HG02840 (cell line): ENCODE data around the gene LARGE1.

ENCODE experiments used
- ATAC-seq: cut with Tn5 transposase; IDR thresholded peaks from one replicate; pipeline ENCODE4 v1.9.1; 2021; ENCODE audit warnings: mild to moderate bottlenecking, moderate library complexity, moderate number of reproducible peaks; ENCODE audit not compliant: unreplicated experiment, low FRiP score

Gene LARGE1

GRCh38 chr22:33302549-33302948 lies 617.7 kb downstream of the LARGE1 start:
- ATAC-seq = no peak

DNA sequence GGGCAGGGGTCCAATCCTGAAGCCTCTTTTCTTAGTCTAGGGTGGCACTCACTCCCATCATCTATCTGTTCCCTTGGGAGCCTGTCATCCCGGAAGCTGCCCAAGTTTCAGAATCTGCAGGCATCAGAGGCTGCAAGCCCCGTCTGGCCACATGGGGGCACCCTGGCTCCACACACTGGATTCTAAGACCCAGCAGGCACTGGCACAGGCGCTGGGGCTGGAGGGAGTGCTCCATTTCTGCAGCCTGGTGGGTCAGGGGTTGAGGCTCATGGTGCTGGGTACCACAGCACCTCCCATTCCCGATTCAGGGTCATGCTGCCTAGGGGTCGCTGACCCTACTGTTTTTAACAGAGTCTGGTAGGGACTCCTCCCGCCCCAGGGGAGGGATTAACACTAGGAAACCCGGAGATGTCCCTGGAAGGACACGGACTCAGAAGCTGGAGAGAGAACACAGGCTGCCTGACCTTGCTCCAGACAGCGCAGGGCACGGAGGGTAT lies 618.2 kb downstream of the LARGE1 start:
- no peak for ATAC-seq

DNA sequence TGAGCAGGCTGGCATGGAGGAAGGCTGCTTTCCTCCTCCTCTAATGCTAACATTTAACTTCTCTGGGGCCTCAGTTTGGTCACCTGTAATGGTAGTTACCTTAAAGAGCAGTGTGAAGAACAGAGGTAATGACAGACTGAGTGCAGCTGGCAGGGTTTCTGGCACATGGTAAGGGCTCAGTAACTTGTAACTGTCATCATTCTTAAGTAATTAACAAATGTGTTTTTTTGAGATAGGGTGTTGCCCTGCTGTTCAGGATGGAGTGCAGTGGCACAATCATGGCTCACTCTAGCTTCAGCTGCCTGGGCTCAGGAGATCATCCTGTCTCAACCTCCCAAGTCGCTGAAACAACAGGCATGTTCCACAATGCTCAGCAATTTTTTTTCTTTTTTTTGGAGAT lies 620.1 kb downstream of the LARGE1 start:
- no peak for ATAC-seq

DNA sequence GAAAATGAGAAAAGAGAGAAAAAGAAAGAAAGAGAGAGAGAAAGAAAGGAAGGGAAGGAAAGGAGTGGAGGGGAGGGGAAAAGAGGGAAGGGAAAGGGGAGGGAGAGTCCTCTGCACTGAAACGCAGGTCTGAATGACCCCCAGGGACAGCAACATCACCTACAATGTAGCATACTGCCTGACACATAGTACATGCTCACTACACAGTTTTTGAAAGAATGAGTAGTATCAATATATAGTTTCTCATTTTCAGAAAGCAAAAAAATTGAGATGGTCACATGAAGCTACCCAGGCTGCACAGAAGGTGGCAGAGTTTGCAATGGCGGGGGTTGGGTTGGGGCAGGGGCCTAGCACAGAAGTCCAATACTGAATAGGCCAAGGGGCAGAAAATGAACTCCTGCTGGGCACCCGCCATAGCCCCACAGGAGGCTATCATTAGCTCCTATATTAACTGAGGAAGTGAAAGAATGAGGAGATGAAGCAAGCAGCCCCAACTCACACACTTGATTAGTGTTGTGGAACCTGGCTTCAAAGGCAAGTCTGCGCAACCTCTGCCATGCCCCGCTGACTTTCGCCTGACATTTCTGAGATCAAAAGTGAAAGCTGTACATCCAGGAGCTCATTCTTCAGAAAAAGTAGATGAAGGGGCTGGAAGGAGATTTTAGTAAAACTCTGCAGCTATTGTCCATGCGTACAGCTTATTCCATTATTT lies 620.9 kb downstream of the LARGE1 start:
- peak; percentile 88 for ATAC-seq

DNA sequence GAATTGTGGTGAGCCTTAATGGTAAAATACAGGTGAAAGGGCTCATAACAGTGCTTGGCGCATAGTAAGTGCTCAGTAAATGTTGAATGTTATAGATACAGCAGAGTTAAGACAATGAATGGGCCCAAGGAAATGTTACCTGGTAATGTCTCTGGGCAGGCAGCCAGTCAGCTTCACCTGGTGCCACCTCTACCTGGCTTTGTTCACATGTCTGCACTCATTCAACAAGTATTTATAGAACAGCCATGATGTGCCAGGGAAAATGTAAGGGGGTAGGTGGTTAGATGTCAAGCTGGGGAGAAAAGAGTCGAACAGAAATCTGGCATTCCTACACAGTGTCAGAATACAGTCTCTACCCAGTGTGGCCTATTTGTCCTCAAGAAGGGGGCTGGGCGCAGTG lies 623.3 kb downstream of the LARGE1 start:
- no peak for ATAC-seq

- ATAC-seq = no peak
These were observed 632.2 kb downstream of the LARGE1 start for GRCh38 chr22:33288078-33288477.

- ATAC-seq = no peak
These were observed 645.2 kb downstream of the LARGE1 start for GRCh38 chr22:33275073-33275443.

DNA sequence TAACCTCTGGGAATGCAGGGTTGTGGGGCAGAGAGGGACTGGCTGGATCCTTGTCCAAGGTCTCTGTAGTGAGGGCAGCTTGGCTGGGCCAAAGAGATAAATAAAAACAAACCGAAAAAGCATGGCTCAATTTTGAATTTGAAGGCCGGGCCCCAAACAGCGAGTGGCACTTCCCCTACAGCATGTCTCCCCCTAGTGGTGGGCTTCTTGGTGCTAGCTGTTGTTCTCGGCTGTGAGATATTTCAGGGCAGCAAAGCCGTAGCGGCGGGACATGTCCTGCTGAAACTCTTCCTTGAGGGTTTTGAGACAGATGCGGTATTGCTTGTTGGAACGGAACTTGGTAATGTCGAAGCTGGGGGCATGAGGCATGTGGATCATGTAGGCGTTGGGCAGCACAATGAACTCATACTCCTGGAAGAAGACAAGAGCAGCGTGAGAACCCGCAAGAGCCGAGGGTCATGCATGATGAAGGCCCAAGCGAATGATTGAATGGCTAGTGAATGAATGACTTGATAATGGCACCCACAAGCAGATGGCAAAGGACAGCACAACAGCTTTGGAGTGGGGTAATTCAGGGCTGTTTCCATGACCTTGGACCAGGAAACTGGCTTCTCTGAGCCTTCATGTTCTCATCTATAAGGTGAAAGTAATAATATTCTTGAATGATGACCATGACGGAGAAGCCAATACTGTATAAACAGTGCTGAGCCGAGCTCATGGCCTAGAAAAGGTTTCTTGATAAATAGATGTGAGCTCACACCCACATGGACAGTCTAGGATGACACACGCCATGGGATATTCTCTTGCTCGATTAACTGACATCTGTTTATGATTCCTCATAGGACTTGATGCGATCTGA lies 645.8 kb downstream of the LARGE1 start:
- no peak for ATAC-seq

GRCh38 chr22:33272871-33273270 lies 647.4 kb downstream of the LARGE1 start:
- no peak for ATAC-seq

GRCh38 chr22:33272180-33272579 lies 648.1 kb downstream of the LARGE1 start:
- ATAC-seq = no peak

DNA sequence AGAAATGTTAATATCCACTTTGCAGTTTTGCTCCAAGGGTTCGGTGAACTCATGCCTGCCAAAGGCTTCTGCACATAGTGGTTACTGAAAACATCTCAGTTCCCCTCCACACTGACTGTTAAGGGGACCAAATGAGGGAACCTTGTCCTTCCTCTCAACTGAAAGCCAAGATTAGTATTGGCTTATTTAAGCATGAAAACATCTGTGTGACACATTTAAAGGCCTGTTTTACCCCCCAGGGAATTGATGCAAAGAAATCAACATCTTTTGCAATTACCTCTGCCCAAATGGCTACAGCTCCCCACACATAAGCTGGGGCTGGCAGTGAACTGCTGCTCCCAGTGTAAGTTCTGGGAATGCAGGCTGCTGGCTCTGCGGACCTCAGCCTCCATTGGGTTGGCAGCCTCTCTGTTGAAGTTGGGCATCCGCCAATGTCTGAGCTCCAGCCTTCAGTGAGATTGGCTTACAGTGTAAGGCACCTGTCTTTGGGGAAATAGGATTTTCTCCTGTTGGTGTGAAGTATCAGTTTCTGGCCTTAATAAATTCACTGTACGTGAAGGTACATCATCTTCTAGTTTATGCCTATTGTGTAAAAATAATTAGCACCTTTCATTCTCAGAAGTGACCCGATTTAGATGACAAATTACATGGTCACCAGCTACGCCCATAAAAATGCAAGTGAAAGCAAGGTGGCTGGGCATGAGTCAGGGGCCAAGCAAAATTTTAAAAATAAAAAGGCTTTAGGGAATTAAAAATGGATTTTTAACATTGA lies 648.7 kb downstream of the LARGE1 start:
- ATAC-seq = peak; percentile 61

DNA sequence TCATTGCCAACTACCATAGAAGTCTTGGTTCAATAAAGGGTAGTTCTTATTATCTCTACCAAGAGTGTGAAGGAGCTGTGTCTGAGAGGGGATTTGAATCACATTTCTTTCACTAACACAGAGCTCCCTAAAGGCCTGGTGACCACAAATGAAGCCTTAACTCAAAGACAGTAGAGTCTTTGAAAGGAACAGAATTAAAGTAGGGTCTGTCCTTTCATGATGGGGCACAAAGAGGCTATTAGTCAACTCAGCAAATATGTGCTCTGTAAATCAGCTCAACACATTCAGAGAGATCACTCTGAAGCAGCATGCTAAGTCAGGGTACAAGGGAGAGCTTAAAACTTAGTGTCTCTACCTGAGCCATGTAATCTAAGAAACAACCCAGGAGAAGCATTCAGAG lies 649.7 kb downstream of the LARGE1 start:
- no peak for ATAC-seq

DNA sequence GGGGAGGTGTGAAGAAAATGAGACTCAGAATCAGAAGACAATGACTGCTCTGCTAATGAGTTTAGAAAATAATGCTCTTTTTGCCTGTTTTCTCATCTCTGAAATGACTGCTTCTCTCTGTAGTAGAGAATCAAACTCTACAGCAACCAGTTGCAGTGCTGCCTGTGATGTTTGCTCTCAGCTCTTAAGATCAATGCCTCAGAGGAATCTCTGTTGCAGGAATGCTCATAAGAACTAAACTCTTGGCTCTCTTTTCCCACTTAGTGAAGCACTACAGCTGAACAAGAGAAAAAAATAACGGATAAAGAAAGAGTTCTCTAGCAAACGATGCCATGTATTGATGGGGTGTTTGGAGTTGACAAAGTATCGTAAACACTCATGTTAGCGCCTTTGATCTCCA lies 658.6 kb downstream of the LARGE1 start:
- ATAC-seq = no peak

DNA sequence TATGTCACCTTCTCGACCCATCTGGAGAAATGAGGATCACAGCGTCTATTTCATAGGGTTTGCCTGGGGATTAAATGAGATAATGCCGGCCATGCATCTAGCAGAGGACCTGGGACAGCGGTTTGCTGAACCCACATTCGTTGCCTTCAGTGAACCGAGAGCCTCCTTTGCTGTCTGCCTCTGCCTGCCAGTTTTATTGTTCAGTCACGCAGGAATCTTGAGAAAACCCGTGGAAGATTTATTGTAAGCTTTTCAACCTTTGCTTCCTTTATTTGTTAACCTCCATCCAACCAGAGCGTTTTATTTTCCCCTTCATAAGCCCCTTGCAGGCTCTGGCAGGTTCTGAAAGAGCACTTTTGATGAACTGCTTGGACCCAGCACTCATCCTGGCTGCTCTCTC lies 659.8 kb downstream of the LARGE1 start:
- no peak for ATAC-seq

GRCh38 chr22:33255791-33256190 lies 664.5 kb downstream of the LARGE1 start:
- no peak for ATAC-seq

DNA sequence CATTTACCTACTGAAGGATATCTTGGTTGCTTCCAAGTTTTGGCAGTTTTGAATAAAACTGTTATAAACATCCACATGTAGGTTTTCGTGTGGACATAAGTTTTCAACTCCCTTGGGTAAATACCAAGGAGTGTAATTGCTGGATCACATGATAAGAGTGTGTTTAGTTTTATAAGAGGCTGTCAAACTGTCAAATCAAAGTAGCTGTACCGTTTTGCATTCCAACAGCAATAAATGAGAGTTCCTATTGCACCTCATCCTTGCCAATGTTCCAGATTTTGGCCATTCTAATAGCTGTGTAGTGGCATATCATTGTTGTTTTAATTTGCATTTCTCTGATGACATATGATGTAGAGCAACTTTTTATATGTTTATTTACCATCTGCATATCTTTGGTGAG lies 671.3 kb downstream of the LARGE1 start:
- ATAC-seq = no peak

GRCh38 chr22:33247758-33248157 lies 672.5 kb downstream of the LARGE1 start:
- ATAC-seq = no peak

DNA sequence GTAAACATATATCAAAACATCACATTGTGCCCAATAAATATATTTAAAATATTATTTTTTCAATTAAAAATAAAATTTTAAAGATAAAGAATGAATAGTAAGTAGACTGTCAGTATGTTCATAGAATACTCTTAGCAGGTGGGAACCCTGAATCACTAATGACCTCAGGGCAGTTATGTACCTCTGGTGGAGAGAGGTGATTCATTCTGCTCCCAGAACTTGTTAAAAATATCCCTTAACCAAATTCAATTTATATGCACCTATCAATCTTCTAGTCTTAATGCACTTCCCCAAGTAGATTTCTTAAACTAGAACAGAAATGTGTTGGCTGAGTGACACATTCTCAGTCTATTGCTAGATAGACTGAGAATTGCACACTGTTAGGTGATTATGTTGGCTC lies 678.2 kb downstream of the LARGE1 start:
- no peak for ATAC-seq

DNA sequence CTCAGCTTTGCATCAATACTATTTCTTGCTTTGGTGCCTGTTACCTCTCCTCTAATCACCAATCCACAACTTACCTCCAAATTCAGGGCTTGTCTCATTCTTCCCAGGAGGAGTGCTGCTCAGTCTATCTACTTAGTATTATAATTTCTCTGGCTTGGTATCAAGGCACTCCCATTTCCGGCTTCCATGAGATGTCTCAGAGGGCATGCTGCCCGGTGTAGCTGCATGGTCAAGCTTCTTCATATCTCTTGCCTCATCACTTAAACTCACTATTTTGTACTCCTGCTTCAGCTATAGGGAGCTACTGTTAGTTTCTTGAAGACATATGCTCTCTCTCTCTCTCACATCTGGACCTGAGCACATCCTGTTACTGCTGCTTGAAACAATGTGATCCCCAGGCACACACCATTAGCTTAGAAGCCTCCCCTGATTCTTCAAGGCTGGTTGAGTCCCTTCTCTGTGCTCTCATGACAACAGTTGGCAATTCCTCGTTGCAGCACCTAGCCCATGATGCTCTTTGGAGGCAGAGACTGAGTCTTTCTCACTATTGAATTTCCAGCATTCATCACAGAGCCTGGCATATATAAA lies 679.3 kb downstream of the LARGE1 start:
- no peak for ATAC-seq

- ATAC-seq = no peak
These were observed 688.2 kb downstream of the LARGE1 start for GRCh38 chr22:33232071-33232470.

DNA sequence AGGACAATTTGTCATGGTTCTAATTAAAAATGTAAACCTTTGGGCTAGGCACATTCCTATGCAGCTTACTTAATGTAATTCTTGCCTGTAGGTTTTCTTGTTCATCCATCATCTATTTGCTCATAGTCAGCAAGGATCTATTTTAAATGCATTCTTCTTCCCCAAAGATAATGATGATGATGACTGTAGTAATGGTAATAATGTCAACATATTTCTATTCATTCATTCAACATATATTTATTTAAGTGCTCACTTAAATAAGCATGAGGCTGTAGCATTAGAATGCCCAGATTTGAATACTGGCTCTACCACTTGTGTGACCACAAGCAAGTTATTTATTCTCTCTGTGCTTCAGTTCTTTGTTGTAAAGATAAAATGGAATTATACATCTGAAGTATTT lies 692.5 kb downstream of the LARGE1 start:
- ATAC-seq = no peak
